GM19438 (cell line): ENCODE measurements around the gene USP16.
"Not testable (repeated sequence)": the region's sequence is repeated elsewhere in the genome, so short reads cannot be mapped to it uniquely, and the experiment has no call there.

Experiments
- ATAC-seq: cut with Tn5 transposase; IDR thresholded peaks from one replicate; pipeline ENCODE4 v1.9.1; 2021; ENCODE audit warnings: low read depth; ENCODE audit not compliant: unreplicated experiment

USP16 gene

GRCh38 chr21:29024474-29025327, at the start of gene USP16:
Gene USP16 (plus strand): TSS chr21:29024668. CDS start chr21:29027914, 3,246 bp downstream.
- ATAC-seq, result peak; percentile 99

GRCh38 chr21:28975397-28975796, 49.1 kb upstream of the USP16 start:
- ATAC-seq, result no peak

GRCh38 chr21:28979092-28979491, 45.4 kb upstream of the USP16 start:
- no peak for ATAC-seq

GRCh38 chr21:28982637-28983036, 41.8 kb upstream of the USP16 start:
- no peak for ATAC-seq

- ATAC-seq, result no peak
These were observed 37.8 kb upstream of the USP16 start for GRCh38 chr21:28986677-28987076.

GRCh38 chr21:28988146-28988545, 36.3 kb upstream of the USP16 start:
- not testable (repeated sequence) for ATAC-seq

GRCh38 chr21:28991861-28992525, 32.5 kb upstream of the USP16 start:
- ATAC-seq, result peak; percentile 10

GRCh38 chr21:28992526-28993292, 31.8 kb upstream of the USP16 start, which contains the start of gene LTN1:
Gene LTN1 (minus strand): TSS chr21:28992877. CDS start chr21:28992805, 72 bp downstream.
- peak; percentile 97 for ATAC-seq

GRCh38 chr21:28993293-28993629, 31.2 kb upstream of the USP16 start:
- ATAC-seq, result no peak

GRCh38 chr21:29002442-29003144, 21.9 kb upstream of the USP16 start:
- ATAC-seq, result peak; percentile 97

- no peak for ATAC-seq
These were observed 18.8 kb upstream of the USP16 start for GRCh38 chr21:29005696-29006095.

- no peak for ATAC-seq
These were observed 17.3 kb upstream of the USP16 start for GRCh38 chr21:29007135-29007534.

- ATAC-seq, result no peak
These were observed 16.7 kb upstream of the USP16 start for GRCh38 chr21:29007810-29008209.

- no peak for ATAC-seq
These were observed 16.1 kb upstream of the USP16 start for GRCh38 chr21:29008367-29008766.

GRCh38 chr21:29011236-29011635, 13.2 kb upstream of the USP16 start:
- ATAC-seq, result not testable (repeated sequence)

GRCh38 chr21:29017639-29018237, 6.7 kb upstream of the USP16 start:
- ATAC-seq, result no peak

- no peak for ATAC-seq
These were observed 5.9 kb upstream of the USP16 start for GRCh38 chr21:29018540-29018939.

GRCh38 chr21:29022166-29022565, 2.3 kb upstream of the USP16 start:
- ATAC-seq, result no peak

- no peak for ATAC-seq
These were observed 853 bp downstream of the USP16 start for GRCh38 chr21:29025328-29025713.

GRCh38 chr21:29029524-29029923, 5.1 kb downstream of the USP16 start:
- no peak for ATAC-seq
